GM21723 (cell line): ENCODE measurements around the gene TMEM86A.

Experiments used
- ATAC-seq: cut with Tn5 transposase; IDR thresholded peaks from one replicate; pipeline ENCODE4 v1.9.1; 2021; ENCODE audit warnings: mild to moderate bottlenecking, moderate library complexity; ENCODE audit not compliant: unreplicated experiment

Gene TMEM86A

DNA sequence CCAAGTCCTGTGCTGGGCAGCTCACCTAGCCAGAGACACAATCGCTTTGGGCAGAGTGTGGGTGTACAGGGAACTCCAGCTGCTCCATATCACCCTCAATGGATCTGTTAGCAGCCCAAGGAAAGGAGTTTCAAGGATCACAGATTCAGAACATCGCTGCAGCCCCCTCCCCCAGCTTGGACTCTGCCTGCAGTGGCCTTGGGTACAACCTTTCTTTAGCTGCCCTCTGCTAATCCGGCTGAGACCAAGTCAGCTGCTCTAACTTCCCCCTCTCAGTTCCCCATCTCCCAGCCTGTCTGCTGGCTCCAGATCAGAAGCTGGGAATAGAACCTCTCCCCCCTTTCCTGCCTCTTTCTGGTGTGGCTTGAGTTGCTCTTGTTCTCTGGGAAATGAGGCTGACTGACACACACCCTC, 1.3 kb downstream of the TMEM86A start:
- no peak for ATAC-seq

DNA sequence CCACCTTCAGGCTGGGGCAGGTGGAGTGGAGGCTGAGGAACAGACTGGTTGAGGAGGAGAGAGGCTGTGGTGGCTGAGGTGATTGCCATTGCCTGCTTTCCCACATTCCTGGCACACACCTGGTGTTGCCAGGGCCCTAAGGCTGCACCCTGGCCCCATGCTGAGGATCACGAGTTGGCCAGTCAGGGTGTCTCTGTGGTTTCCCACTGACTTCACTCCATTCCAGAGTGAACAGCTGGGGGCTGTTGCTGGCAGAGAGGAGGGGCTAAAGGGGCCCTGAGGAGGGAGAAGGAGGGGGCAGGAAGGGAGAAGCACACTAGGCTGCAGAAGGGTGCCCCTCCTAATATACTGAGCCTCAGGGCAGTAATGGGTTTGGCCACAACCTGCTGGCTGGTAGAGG, 1.8 kb downstream of the TMEM86A start:
- no peak for ATAC-seq

DNA sequence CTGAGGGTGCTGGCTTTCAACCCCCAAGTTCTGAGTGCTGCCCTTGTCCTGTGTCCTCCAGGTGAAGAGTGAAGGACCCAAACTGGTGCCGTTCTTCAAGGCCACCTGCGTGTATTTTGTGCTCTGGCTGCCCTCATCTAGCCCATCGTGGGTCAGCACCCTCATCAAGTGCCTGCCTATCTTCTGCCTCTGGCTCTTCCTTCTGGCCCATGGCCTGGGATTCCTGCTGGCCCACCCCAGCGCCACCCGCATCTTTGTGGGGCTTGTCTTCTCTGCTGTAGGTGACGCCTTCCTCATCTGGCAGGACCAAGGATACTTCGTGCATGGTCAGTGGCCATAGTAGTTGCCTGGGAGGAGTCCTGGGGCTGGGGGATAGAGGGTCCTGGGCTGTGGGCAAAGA, 2.3 kb downstream of the TMEM86A start:
- no peak for ATAC-seq

GRCh38 chr11:18701614-18702216, 3.1 kb downstream of the TMEM86A start:
- ATAC-seq, result no peak

GRCh38 chr11:18703001-18703763, 4.6 kb downstream of the TMEM86A start:
- no peak for ATAC-seq

GRCh38 chr11:18704045-18704645, 5.6 kb downstream of the TMEM86A start:
- ATAC-seq, result no peak

GRCh38 chr11:18704698-18705097, 6.1 kb downstream of the TMEM86A start:
- ATAC-seq, result no peak

DNA sequence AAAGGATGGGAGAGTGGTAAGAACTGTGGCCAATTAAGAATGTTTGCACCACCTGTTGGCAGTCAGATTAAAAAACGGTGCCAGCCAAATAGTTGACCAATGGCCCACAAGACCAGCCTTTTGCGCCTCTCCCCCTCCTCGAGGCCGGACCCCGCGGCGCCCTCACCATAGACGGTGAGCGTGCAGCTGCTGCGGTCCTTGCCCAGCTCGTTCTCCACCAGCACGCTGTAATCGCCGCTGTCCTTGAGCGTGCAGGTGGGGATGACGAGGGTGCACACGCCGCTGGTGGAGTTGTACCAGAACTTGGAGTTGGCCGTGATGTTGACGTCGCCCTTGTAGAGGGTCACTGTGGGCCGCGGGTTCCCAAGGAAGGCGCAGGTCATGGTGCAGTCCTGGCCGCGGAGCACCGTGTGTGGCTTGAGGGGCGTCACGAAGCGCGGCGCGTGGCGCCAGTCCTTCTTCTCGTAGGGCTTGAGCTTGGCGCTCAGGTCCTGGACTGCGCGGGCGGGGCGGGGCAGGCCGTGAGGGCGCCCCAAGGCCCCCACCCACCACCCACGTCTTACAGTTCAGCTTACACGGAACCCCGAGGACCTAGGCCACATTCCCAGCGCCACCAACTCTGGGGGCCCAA, 7.2 kb downstream of the TMEM86A start:
- ATAC-seq, result no peak

DNA sequence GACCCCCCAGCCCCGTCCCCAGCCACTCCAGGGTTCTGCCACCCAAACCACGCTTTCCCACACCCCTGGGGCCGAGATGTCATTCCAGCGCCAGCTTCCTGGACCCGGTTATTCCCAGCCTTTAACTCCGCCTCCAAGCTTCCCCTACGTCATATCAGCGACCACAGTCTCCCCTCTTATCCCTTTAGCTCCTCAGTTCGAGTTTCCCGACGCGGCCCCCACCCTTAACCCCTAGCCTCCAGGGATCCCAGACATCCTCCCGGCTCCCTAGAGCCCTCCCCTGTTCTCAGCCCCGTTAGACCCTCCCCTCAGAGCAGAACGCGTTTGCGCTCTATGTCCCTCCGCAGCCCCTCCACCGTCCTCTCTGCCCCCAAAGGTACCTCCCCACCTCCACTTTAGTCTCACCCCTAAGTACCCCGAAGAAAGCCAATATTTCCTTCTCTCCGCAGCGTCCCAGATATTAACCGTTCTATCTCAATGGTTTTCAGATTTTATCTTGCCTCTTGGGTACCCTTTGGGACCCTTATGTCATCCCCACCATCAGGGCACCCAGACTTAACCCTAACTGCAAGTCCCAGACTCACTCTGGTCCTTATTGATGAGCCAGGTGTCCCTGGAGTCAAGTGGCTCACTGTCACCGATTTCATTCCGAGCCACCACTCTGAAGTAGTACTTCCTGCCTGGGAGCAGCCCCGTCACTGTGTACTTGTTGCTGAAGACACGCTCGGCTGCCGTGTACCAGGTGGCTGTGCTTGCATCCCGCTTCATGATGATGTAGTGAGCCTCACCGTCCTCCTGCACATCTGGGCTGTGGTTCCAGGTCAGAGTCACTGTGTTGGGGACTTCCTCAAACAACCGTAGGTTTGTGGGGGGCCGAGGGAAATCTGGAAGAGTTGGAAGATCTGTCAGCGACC, 8.0 kb downstream of the TMEM86A start:
- ATAC-seq, result peak; percentile 77

DNA sequence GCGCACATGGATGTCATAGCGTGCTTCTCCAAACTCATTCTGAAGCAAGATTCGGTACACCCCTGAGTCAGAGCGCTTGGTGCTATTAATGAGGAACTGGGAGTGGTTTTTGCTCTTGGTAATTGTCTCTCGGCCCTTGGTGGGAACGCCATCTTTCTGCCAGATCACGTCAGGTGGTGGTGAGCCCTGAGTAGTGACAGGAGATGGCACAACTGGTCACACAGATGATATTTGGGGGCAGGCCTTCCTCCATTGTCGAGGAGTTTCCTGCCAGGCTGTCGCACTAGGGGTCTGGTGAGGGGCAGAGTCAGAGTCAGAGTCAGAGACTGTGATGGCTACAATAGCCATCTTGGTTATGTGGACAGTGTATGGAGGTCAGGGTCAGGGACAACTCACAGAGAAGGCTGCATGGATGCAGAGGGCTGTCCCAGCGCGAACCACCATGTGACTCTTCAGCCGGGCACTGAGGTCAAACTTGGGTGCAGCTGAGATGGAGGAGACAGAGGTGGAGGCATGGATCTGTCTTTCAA, 9.3 kb downstream of the TMEM86A start:
- ATAC-seq, result no peak

- ATAC-seq, result no peak
Measured at GRCh38 chr11:18709414-18709813, 10.8 kb downstream of the TMEM86A start.

DNA sequence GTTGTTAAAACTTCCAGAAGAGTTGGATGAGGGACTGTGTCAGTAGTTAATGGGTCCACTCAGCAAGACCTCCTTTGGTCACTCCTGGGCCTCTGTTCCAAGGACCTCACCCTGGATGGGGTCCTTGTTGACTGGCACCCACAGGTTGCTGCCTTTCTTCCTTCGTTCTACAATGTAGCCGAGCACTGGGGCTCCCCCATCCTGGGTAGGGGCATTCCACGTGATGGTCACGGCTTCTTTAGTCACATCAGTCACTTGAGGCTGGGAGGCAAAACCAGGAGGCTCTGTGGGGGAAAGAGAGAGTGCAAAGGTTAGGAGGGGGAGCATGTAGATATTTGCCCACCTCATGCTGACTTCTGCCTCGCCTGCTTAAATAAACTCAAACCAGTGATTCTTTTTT, 12.0 kb downstream of the TMEM86A start:
- peak; percentile 42 for ATAC-seq

DNA sequence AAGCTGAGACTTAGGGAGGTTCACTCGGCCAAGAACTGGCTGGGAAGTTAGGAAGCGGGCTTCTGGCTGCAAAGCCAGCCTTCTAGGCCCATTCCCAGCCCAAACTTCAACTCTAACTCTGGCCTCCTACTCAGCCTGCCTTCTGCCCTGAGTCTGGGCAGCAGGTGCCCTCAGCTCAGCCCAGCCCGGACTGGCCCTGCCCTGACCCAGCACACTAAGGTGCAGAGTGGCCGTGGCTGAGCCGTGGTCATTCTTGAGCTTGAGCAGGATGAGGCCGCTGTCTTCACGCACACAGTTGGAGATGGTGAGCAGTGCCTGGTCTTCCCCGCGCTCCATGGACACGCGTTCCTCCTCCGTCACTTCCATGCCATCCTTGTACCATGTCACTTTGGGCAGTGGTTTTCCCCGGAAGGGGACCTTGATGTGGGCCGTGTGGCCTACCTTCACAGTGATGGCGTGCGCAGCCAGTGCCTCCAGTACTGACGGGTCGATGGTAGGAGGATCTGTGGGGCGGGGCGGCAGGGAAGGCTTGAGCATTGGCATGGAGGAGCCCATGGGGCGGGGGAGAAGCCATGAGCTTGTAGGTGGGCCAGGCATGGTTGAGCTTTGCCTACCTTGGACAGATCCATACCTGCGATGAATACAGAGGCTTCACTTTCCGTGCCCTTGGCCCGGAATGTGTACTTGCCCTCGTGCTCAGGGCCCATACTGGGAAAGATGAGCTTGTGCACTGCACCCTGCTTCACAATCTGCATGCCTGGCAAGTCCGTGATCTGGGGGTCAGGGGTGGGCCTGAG, 15.3 kb downstream of the TMEM86A start:
- ATAC-seq, result no peak

- no peak for ATAC-seq
Measured at GRCh38 chr11:18714443-18714780, 15.8 kb downstream of the TMEM86A start.

- ATAC-seq, result no peak
Measured at GRCh38 chr11:18715476-18715875, 16.9 kb downstream of the TMEM86A start.

DNA sequence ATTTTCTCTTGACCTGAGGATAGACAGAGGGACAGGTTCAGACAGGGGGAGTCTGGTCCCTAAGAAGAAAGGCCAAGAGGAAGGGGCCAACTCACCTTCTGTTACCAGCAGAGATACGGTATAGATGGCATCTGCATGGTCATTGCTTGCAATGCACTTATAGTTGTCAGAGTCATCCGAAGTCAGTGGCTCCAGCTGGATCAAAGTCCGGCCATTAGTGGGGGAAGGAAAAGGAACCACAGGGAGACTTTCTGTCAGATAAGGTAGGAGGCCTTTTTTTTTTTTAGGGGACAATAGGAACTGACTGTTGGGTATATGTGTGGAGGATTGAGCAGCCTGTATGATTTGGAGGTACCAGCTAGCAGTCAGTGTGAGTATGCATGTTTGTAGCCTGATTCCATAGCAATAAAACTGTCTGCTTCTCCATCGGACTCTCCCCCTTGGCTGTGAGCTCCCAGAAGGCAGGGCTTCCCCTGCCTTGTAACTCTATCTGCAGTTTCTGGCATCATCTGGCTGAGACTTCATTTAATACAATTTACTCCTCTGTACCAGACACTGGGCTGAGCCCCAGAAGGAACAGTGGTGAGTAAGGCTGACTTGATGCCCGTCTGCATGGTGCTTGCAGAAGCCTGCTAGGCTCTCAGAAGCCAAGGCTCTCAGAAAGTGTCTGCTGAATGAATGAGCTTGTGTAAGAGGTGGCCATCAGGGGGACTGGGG, 21.7 kb downstream of the TMEM86A start:
- no peak for ATAC-seq

GRCh38 chr11:18720808-18721560, 22.4 kb downstream of the TMEM86A start:
- peak; percentile 86 for ATAC-seq

- ATAC-seq, result peak; percentile 68
Measured at GRCh38 chr11:18721561-18722292, 23.1 kb downstream of the TMEM86A start.
